HG03095 (cell line): Measurements from ENCODE around the gene MRPS18A.
"Not testable (repeated sequence)": the region's sequence is repeated elsewhere in the genome, so short reads cannot be mapped to it uniquely, and the experiment has no call there.

Source experiments
- ATAC-seq: cut with Tn5 transposase; IDR thresholded peaks from one replicate; pipeline ENCODE4 v1.9.1; 2021; ENCODE audit warnings: moderate library complexity; ENCODE audit not compliant: unreplicated experiment

Gene MRPS18A

GRCh38 chr6:43717822-43718221 is 30.2 kb upstream of the MRPS18A start:
- ATAC-seq = no peak

- ATAC-seq = no peak
Observed at GRCh38 chr6:43717389-43717788, 29.8 kb upstream of the MRPS18A start.

- no peak for ATAC-seq
Observed at GRCh38 chr6:43716099-43716498, 28.5 kb upstream of the MRPS18A start.

- ATAC-seq = peak; percentile 81
Observed at GRCh38 chr6:43715056-43715788, 27.6 kb upstream of the MRPS18A start.

- ATAC-seq = peak; percentile 6
Observed at GRCh38 chr6:43714311-43715055, 26.9 kb upstream of the MRPS18A start.

- no peak for ATAC-seq
Observed at GRCh38 chr6:43713643-43714310, 26.2 kb upstream of the MRPS18A start.

- no peak for ATAC-seq
Observed at GRCh38 chr6:43712579-43712978, 25.0 kb upstream of the MRPS18A start.

GRCh38 chr6:43710576-43710975 is 23.0 kb upstream of the MRPS18A start:
- ATAC-seq = no peak

- ATAC-seq = no peak
Observed at GRCh38 chr6:43709654-43710303, 22.2 kb upstream of the MRPS18A start.

GRCh38 chr6:43708860-43709653 is 21.5 kb upstream of the MRPS18A start:
- no peak for ATAC-seq

- no peak for ATAC-seq
Observed at GRCh38 chr6:43707767-43708166, 20.2 kb upstream of the MRPS18A start.

GRCh38 chr6:43707269-43707668 is 19.7 kb upstream of the MRPS18A start:
- no peak for ATAC-seq

GRCh38 chr6:43706788-43707187 is 19.2 kb upstream of the MRPS18A start:
- no peak for ATAC-seq

- ATAC-seq = no peak
Observed at GRCh38 chr6:43705996-43706395, 18.4 kb upstream of the MRPS18A start.

- ATAC-seq = no peak
Observed at GRCh38 chr6:43703512-43704429, 16.2 kb upstream of the MRPS18A start.

GRCh38 chr6:43702534-43703440 is 15.2 kb upstream of the MRPS18A start:
- no peak for ATAC-seq

GRCh38 chr6:43702171-43702533 is 14.6 kb upstream of the MRPS18A start:
- no peak for ATAC-seq

GRCh38 chr6:43700939-43701560 is 13.5 kb upstream of the MRPS18A start:
- not testable (repeated sequence) for ATAC-seq
